NCI-H345 treated with DMSO at 0.1 percent for 48 hours (cell line): ENCODE data around the gene FRMPD4.

Experiments
- DNase-seq: peaks from one replicate; lab custom pipeline; 2025; ENCODE audit not compliant: unreplicated experiment; lab: John Stamatoyannopoulos, UW

The FRMPD4 gene

GRCh38 chrX:12292996-12293765 lies 154.9 kb downstream of the FRMPD4 start:
- DNase-seq, result no peak

GRCh38 chrX:12297353-12297752 lies 159.1 kb downstream of the FRMPD4 start:
- no peak for DNase-seq

- DNase-seq, result no peak
Measured at GRCh38 chrX:12301288-12301687, 163.0 kb downstream of the FRMPD4 start.

GRCh38 chrX:12304261-12304660 lies 166.0 kb downstream of the FRMPD4 start:
- no peak for DNase-seq

- DNase-seq, result no peak
Measured at GRCh38 chrX:12307961-12308360, 169.7 kb downstream of the FRMPD4 start.

- DNase-seq, result peak; percentile 14
Measured at GRCh38 chrX:12308420-12308819, 170.1 kb downstream of the FRMPD4 start.

GRCh38 chrX:12309040-12309743 lies 170.9 kb downstream of the FRMPD4 start:
- DNase-seq, result peak; percentile 37

- DNase-seq, result peak; percentile 11
Measured at GRCh38 chrX:12309744-12310076, 171.4 kb downstream of the FRMPD4 start.

- no peak for DNase-seq
Measured at GRCh38 chrX:12314651-12315050, 176.4 kb downstream of the FRMPD4 start.

GRCh38 chrX:12315526-12315925 lies 177.3 kb downstream of the FRMPD4 start:
- DNase-seq, result no peak

- no peak for DNase-seq
Measured at GRCh38 chrX:12319003-12319519, 180.8 kb downstream of the FRMPD4 start.

- DNase-seq, result no peak
Measured at GRCh38 chrX:12319992-12320391, 181.7 kb downstream of the FRMPD4 start.

- DNase-seq, result no peak
Measured at GRCh38 chrX:12322031-12322430, 183.8 kb downstream of the FRMPD4 start.

- DNase-seq, result no peak
Measured at GRCh38 chrX:12325171-12325570, 186.9 kb downstream of the FRMPD4 start.

- no peak for DNase-seq
Measured at GRCh38 chrX:12327836-12328235, 189.6 kb downstream of the FRMPD4 start.

GRCh38 chrX:12329476-12329875 lies 191.2 kb downstream of the FRMPD4 start:
- no peak for DNase-seq

GRCh38 chrX:12330841-12331240 lies 192.6 kb downstream of the FRMPD4 start:
- DNase-seq, result no peak

GRCh38 chrX:12332786-12333347 lies 194.6 kb downstream of the FRMPD4 start:
- DNase-seq, result no peak

- DNase-seq, result no peak
Measured at GRCh38 chrX:12339921-12340320, 201.6 kb downstream of the FRMPD4 start.

GRCh38 chrX:12344954-12345353 lies 206.7 kb downstream of the FRMPD4 start:
- DNase-seq, result no peak

GRCh38 chrX:12349201-12349600 lies 210.9 kb downstream of the FRMPD4 start:
- DNase-seq, result no peak

GRCh38 chrX:12352922-12353321 lies 214.6 kb downstream of the FRMPD4 start:
- no peak for DNase-seq
